GM10847 (cell line): ENCODE results near the gene SNX11.

Source experiments
- POLR2A ChIP-seq: IDR thresholded peaks from 2 replicates; pipeline ENCODE4 v1.6.1; 2011; ENCODE audit not compliant: insufficient read length; ENCODE audit errors: extremely low read depth

The SNX11 gene

DNA sequence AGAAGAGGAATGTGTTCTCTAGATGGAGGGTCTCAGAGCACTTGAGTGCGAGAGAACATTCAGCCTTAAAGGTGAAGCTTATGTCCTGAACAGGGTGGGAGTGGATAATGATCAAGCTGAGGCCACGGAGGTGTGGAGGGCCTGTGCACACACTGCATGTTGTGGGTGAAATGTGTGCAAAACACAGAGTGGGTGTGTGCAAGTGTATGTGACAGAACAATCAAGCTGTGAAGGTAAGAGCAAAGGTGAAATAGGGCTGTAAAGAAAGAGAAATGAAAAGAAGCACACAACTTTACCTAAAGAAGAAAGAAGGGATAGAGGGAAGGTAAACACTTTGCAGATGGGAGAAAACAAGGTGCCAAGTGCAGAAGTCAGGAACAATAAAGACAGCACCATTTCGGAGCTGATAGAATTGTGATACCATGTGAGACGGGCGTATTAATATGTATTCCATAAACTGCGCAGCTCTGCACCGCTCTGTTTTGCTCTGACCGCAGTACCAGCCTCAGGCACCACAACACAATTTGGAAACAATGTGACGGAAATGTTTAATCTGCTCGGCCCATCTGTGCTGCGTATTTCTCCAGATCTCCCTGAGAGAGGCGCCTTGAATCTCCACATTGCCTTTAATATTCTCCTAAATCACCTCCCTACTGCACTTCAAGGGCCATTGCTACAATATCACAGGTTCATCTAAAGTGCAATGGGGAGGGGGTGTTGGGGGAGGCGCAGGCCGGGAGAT lies 40.6 kb downstream of the SNX11 start:
- no peak for TF ChIP-seq POLR2A

- no peak for TF ChIP-seq POLR2A
Observed at GRCh38 chr17:48148854-48149786, 41.6 kb downstream of the SNX11 start.

- no peak for TF ChIP-seq POLR2A
Observed at GRCh38 chr17:48149787-48150463, 42.4 kb downstream of the SNX11 start.

GRCh38 chr17:48150597-48151001 lies 43.0 kb downstream of the SNX11 start:
- no peak for TF ChIP-seq POLR2A

DNA sequence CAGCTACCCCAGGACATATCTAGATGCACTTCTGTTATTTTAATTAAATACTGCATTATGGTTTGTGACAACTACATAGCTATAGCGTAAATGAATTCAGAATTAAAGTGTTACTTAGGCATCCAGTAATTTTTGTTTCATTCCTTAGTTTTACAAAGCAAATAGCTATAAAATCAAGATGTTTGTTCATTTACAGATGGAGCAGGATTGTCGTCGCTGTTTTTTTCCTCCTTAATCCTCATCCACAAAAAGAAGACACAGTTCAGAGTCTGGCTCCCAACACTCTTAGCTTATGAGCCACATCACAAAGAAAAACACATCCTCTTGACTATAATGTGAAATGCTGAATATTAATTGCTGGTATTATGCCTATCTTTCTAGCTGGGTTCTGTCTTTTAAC lies 43.7 kb downstream of the SNX11 start:
- TF ChIP-seq POLR2A: no peak

DNA sequence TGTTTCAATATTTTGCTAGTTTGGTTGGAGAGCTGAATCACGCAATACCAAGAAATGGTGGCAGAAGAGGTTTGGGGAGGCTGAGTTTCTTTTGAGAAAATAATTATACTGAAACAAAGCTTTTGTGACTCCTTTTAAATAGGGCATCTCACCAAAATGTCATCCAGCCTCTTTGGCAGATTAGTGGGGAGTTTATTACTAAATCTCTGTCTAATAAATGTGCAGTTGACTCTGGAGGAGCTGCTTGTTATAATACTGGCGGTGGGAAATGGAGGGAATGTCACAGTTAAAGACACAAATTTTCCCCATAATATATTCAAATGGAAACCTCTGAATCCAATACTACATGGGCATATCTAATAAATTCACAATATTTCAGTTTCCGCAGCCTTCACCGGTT lies 44.7 kb downstream of the SNX11 start:
- TF ChIP-seq POLR2A: no peak

DNA sequence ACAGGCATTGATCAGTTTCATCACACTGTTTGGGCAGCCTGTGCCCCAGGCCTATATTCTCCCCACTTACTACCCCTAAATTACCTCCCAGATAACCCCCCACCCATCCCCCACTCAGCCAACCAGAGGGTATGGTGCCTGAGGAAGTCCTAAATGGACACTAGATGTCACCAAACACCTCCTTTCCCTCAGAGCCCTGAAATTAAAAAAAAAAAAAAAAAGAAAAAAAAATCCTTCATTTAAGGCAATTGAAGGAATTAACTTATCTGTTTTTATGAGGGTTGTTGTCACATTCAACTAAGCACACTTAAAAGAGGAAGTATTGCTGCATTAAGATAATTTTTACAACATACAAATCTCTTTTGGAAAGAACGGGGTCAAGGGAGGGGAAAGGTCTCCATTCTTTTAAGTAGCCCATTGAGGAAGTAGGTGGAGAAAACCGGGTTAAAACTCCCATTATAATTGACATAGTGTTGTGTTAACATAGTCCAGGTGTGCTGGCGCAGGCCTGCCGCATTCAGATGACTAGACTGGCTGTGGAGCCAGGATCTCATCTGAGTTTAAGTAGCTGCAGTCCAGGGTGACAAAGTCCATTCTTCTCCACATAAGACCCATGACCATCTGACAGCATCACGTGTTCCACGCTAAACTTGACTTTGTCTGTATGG lies 46.3 kb downstream of the SNX11 start:
- no peak for TF ChIP-seq POLR2A

DNA sequence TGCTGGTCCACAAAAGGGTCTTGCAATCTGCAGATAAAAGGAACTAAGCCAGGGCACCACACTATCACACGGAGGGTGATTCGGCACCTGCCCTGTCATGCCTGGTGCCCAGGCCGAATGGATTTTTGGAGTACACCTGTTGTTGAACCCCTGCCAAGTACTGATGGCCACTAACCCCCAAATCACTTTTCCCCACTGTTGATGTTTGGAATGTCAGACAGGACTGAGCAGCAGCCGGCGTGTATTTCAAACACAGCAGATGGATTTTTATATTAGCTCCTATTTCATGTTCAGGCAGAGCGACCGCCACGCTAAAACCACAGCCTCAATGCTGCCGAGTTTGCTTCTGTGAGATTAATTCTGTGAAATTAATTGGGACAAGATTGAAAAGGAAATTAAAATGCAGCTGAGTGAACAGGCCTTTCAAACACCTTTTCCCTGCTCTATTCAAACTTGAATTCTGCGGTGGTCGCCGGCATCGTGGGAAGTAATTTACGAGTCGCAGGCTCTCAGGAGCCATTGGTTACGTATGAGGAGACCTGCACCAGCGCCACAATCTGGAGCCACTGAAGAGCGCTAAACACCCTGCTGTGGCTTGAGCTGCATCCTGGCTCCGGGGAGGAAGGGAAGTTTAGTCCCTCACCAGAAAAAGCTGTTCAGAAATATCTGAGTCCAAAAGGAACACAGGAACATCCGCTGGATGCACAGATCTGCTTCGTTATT lies 48.5 kb downstream of the SNX11 start:
- no peak for TF ChIP-seq POLR2A

- no peak for TF ChIP-seq POLR2A
Observed at GRCh38 chr17:48159232-48159631, 51.7 kb downstream of the SNX11 start.

GRCh38 chr17:48160177-48161081 lies 52.9 kb downstream of the SNX11 start:
- no peak for TF ChIP-seq POLR2A

GRCh38 chr17:48161127-48161905 lies 53.8 kb downstream of the SNX11 start:
- TF ChIP-seq POLR2A: no peak

DNA sequence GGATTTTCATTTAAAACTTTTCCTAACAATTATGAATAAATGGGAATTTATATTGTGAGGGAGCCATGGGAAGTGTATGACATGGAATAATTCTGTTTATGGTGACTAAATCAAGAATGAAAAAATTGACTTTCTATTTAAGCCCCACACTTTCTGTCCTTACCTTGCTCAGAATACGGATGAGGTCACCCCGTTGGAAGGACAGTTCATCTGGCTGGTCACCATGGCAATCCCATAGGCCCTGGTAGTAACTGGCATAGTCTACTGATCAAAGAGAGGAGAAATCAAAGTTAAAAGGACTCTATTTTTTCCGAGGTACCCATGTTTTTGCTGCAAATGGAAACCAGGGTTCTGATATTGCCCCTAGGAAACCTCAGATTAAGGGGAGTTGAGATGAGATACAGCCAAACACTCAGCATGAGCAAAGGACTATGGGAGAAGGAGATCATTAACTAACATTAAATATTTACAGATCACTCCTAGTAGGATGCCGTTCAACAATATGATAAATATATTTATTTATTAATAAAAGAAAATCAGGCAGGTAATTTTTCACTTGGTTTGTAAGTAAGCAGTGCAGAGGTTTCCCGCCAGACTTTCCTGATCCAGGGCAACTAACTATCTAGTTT lies 54.9 kb downstream of the SNX11 start:
- no peak for TF ChIP-seq POLR2A
